ENCODE data around the gene AP1S1.

AP1S1 gene

DNA sequence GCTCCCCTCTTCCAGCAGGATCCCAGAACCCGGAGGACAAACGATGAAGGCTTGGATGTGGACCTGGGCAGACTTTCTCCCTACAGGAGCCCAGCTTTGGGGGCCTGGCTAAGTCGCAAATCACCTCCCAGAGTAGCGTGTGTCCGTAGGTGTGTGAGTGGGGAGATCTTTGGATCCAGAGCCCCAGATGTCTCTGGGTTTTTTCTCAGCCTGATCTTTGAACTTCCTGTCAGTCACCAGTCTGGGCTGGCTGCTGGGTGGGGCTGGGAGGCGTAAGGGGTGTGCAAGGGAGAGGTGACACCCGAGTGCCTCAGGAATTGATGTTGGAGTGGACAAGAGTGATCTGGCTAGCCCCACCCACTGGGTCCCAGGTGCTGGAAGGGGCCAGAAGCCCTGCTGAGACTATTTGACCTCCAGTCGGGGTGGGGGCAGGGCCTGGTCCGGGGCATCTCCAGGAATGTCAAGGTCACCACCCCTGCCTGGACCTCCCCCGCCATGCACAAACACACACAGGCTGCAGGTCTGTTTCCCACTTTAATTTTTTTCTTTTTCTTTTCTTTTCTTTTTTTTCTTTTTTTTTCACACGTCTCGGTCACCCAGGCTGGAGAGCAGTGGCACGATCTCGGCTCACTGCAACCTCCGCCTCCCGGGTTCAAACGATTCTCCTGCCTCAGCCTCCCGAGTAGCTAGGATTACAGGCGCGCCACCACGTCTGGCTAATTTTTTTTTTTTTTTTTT, 46.8 kb downstream of the AP1S1 start, which contains the start of gene MOGAT3:
MOGAT3 (minus strand) TSS at position 175 of the 738 bp plus-strand sequence. CDS start 182 bp downstream, outside the sequence.
- TF ChIP-seq, protein P1, sequence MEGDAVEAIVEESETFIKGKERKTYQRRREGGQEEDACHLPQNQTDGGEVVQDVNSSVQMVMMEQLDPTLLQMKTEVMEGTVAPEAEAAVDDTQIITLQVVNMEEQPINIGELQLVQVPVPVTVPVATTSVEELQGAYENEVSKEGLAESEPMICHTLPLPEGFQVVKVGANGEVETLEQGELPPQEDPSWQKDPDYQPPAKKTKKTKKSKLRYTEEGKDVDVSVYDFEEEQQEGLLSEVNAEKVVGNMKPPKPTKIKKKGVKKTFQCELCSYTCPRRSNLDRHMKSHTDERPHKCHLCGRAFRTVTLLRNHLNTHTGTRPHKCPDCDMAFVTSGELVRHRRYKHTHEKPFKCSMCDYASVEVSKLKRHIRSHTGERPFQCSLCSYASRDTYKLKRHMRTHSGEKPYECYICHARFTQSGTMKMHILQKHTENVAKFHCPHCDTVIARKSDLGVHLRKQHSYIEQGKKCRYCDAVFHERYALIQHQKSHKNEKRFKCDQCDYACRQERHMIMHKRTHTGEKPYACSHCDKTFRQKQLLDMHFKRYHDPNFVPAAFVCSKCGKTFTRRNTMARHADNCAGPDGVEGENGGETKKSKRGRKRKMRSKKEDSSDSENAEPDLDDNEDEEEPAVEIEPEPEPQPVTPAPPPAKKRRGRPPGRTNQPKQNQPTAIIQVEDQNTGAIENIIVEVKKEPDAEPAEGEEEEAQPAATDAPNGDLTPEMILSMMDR (IDR thresholded peaks at IDR 0.05) = no peak
- TF ChIP-seq ZFX (IDR thresholded peaks at IDR 0.05; ENCODE audit: borderline replicate concordance) = no peak
- no peak within 1 kb of the TSS for H3K27ac ChIP-seq

DNA sequence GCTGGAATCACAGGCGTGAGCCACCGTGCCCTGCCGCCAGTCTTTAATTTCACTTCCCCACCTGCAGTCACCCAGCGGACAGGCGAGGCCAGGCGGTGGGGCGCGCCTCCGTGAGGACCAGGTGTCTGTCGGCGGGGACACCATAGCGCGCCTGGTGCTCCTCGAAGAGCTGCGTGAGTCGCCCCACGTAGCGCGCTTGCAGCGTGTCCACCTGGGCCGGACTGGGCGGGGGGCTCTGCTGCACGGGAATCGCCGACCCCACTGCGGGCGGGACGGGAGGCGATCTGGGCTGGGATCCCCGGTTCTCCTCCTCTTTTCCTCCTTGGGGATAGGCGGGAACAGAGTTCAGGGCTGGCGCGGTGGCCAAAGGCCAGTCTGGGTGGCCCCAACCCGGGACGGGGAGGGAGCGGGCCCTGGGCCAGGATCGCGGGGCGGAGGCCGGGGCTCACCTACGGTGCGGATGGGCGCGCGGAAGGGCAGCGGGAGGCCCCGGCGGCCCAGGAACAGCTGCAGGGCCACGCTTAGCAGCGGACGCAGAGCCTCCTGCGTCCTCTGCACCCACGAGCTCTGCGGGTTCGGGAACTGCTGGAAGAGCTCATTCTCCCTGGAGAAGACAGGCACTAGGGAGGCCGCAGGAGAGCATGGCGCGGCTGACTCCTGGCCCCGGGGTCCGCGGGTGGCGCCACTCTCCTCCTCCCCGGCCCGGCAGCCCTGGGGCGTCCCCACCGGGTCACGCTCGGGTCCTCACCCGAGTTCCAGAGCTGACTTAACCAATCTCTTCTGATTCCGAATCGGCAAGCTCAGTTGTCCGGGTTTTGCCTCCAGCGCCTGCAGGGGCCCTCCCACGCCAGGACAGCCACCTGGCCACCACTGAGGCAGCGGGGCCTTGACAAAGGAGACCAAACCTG, 47.7 kb downstream of the AP1S1 start:
- TF ChIP-seq ZFX (IDR thresholded peaks at IDR 0.05; ENCODE audit: borderline replicate concordance) = no peak
- TF ChIP-seq, protein P1 (IDR thresholded peaks at IDR 0.05) = no peak
- no peak overlapping the region for H3K27ac ChIP-seq

DNA sequence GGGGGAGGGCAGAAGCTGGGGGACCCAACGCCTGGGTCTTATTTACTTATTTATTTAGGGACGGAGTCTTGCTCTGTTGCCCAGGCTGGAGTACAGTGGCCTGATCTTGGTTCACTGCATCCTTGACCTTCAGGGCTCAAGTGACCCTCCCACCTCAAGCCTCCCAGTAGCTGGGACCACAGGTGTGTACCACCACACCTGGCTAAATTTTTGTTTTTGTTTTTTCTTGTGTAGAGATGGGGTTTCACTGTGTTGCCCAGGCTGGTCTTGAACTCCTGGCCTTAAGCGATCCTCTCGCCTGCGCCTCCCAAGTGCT, 48.3 kb downstream of the AP1S1 start:
- H3K27ac ChIP-seq = no peak overlapping the region
- TF ChIP-seq ZFX (IDR thresholded peaks at IDR 0.05; ENCODE audit: borderline replicate concordance) = no peak
- TF ChIP-seq, protein P1 (IDR thresholded peaks at IDR 0.05) = no peak

DNA sequence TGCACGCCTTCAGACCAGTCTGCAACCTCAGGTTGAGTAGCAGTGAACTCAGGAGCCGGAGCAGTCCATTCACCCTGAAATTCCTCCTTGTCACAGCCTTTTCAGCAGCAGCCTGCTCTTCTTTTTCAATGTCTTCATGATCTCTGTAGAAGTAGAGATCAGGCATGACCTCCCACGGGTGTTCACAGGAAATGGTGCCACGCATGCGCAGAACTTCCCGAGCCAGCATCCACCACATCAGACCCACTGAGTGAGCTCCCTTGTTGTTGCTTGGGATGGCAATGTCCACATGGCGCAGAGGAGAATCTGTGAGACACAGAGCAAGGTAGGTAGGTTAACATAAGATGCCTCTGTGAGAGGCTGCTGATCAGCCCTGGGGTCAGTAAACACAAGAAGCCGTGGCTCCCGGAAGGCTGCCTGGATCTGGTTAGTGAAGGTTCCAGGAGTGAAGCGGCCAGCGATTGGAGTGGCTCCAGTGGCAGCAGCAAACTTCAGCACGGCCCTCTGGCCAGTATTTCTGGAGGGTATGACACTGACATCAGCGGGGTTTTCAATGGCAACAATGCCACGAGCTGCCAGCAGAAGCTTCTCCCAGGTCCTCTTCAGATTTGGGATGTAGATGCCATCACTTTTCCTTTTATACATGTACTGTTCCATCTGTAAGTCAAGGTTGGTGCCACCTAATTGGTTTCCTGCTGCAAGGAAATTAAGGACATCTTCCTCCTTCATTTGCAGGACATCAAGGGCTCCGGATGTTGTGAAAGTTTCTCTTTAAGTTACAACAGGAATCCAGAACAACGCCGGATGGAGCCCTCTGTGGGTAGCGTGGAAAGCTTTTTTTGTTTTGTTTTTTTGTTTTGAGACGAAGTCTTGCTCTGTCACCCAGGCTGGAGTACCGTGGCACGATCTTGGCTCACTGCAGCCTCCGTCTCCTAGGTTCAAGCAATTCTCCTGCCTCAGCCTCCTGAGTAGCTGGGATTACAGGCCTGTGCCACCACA, 49.8 kb downstream of the AP1S1 start:
- peak overlapping the region; percentile 21; the same call in 1 of the 2 replicates for H3K27ac ChIP-seq

DNA sequence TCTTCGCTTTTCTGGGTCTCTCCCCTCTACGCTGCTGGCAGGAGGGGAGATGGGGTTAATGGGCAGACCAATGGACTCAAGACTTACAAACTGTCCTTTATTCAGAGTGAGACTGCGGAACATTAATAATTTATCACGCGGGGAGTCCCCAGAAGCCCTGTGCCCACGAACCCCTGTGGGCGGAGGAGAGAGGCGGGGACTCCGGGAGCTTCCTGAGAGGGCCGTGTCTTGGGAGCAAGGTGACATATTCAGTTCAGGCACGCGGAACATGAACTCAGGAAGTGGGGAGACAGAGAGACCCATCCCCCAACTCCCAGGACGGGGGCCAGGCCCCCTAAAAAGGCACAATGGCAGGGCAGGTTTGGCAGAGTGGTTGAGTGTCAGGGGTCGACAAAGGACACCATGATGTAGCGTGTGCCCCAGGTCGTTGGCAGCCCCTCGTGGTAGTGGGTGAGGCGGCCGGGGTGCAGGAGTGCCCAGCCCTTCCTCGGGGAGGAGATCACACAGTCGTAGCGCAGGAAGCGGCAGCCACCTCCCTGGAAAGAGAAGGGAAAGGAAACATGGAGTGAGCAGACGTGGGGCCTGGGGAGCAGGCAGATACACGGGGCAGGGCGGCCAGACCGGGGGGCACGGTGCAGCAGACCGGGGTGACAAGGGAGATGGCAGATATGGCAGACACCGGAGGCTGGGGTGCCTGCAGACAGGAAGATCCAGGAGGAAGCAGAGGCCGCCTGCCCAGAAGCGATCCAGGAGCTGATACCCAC, 51.8 kb downstream of the AP1S1 start:
- TF ChIP-seq ZFX (IDR thresholded peaks at IDR 0.05; ENCODE audit: borderline replicate concordance) = no peak
- TF ChIP-seq, protein P1 (IDR thresholded peaks at IDR 0.05) = no peak
- H3K27ac ChIP-seq = no peak overlapping the region

DNA sequence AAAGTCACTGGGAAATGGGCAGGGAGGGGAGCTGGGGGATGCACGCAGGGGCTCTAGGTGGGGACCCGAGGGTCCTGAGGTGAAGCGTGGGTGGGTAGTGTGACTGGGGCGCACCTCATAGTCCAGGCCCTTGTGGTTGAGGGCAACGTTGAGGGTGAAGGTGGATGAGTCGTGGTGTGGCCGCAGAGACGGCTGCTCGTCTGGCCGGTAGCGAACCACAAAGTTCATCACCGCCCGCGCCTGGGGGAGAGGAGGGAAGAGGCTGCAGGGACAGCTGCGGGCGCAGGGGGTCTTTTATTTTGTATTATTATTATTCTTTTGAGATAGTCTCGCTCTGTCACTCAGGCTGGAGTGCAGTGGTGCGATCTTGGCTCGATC, 52.4 kb downstream of the AP1S1 start:
- no peak overlapping the region for H3K27ac ChIP-seq
- no peak for TF ChIP-seq ZFX (IDR thresholded peaks at IDR 0.05; ENCODE audit: borderline replicate concordance)
- TF ChIP-seq, protein P1 (IDR thresholded peaks at IDR 0.05) = no peak

Data from 22Rv1 (cell line).